Raji (cell line): ENCODE measurements around the gene SFTPB.

Experiments used
- POLR2A ChIP-seq: IDR thresholded peaks from 2 replicates; pipeline ENCODE4 v1.6.1; 2011; ENCODE audit warnings: low read depth, low read length, control low read depth; ENCODE audit not compliant: insufficient read depth

SFTPB gene

GRCh38 chr2:85669549-85669948 is 1.6 kb upstream of the SFTPB start:
- TF ChIP-seq POLR2A: no peak

GRCh38 chr2:85668857-85669142 is 801 bp upstream of the SFTPB start:
- no peak for TF ChIP-seq POLR2A

GRCh38 chr2:85667561-85668008 is 414 bp downstream of the SFTPB start:
- TF ChIP-seq POLR2A: no peak

GRCh38 chr2:85666435-85667316 is 1.3 kb downstream of the SFTPB start:
- no peak for TF ChIP-seq POLR2A

- no peak for TF ChIP-seq POLR2A
These were observed 2.0 kb downstream of the SFTPB start for GRCh38 chr2:85666016-85666415.

GRCh38 chr2:85665264-85665937 is 2.6 kb downstream of the SFTPB start:
- TF ChIP-seq POLR2A: no peak

- no peak for TF ChIP-seq POLR2A
These were observed 4.1 kb downstream of the SFTPB start for GRCh38 chr2:85663594-85664565.

- TF ChIP-seq POLR2A: no peak
These were observed 5.0 kb downstream of the SFTPB start for GRCh38 chr2:85662899-85663593.

- TF ChIP-seq POLR2A: no peak
These were observed 6.7 kb downstream of the SFTPB start for GRCh38 chr2:85661139-85661858.

GRCh38 chr2:85660725-85661124 is 7.3 kb downstream of the SFTPB start:
- TF ChIP-seq POLR2A: no peak

- no peak for TF ChIP-seq POLR2A
These were observed 8.5 kb downstream of the SFTPB start for GRCh38 chr2:85659324-85659981.

GRCh38 chr2:85656468-85656867 is 11.5 kb downstream of the SFTPB start:
- no peak for TF ChIP-seq POLR2A

- no peak for TF ChIP-seq POLR2A
These were observed 12.0 kb downstream of the SFTPB start for GRCh38 chr2:85655961-85656417.
